Suppressor macrophage (primary cell): ENCODE results near the gene PRKCE.
A peak's percentile ranks its signal among the peaks of the same experiment; 100 is the strongest.
"Not testable (repeated sequence)": the region's sequence is repeated elsewhere in the genome, so short reads cannot be mapped to it uniquely, and the experiment has no call there.

ENCODE experiments used
- DNase-seq, 4 experiments: peaks; one replicate each; pipeline ENCODE4 v3.0.0-alpha.2; 2020 to 2022

Gene PRKCE

GRCh38 chr2:45699032-45699658 is 47.7 kb downstream of the PRKCE start:
- DNase-seq: peak in 3 of 4 experiments; percentile 19 to 60 (median 39)

- DNase-seq: peak; percentile 10 to 52 (median 40)
These were observed 49.0 kb downstream of the PRKCE start for GRCh38 chr2:45700407-45701013.

GRCh38 chr2:45705233-45705632 is 53.8 kb downstream of the PRKCE start:
- DNase-seq: no peak

- no peak for DNase-seq
These were observed 54.6 kb downstream of the PRKCE start for GRCh38 chr2:45706033-45706432.

GRCh38 chr2:45707006-45707405 is 55.5 kb downstream of the PRKCE start:
- no peak for DNase-seq

- DNase-seq: no peak
These were observed 56.2 kb downstream of the PRKCE start for GRCh38 chr2:45707661-45708060.

GRCh38 chr2:45708501-45708900 is 57.0 kb downstream of the PRKCE start:
- no peak for DNase-seq

GRCh38 chr2:45709137-45709536 is 57.7 kb downstream of the PRKCE start:
- DNase-seq: no peak

- no peak for DNase-seq
These were observed 59.0 kb downstream of the PRKCE start for GRCh38 chr2:45710468-45710867.

GRCh38 chr2:45711224-45711623 is 59.7 kb downstream of the PRKCE start:
- DNase-seq: no peak

GRCh38 chr2:45712570-45712969 is 61.1 kb downstream of the PRKCE start:
- DNase-seq: no peak

GRCh38 chr2:45713136-45713535 is 61.7 kb downstream of the PRKCE start:
- DNase-seq: no peak

- no peak for DNase-seq
These were observed 62.1 kb downstream of the PRKCE start for GRCh38 chr2:45713591-45713990.

- DNase-seq: no peak
These were observed 63.2 kb downstream of the PRKCE start for GRCh38 chr2:45714679-45715078.

- DNase-seq: no peak
These were observed 64.3 kb downstream of the PRKCE start for GRCh38 chr2:45715601-45716379.

GRCh38 chr2:45716432-45716831 is 65.0 kb downstream of the PRKCE start:
- DNase-seq: not testable (repeated sequence)

- peak in 1 of 4 experiments; percentile 24 for DNase-seq
These were observed 65.4 kb downstream of the PRKCE start for GRCh38 chr2:45716915-45717314.

- no peak for DNase-seq
These were observed 68.7 kb downstream of the PRKCE start for GRCh38 chr2:45720210-45720609.

GRCh38 chr2:45721150-45721549 is 69.7 kb downstream of the PRKCE start:
- peak; percentile 29 to 72 (median 62) for DNase-seq

GRCh38 chr2:45722477-45722876 is 71.0 kb downstream of the PRKCE start:
- DNase-seq: no peak

- DNase-seq: no peak
These were observed 72.4 kb downstream of the PRKCE start for GRCh38 chr2:45723857-45724256.

GRCh38 chr2:45724335-45724734 is 72.9 kb downstream of the PRKCE start:
- DNase-seq: peak in 3 of 4 experiments; percentile 28 to 45 (median 32)

GRCh38 chr2:45725731-45726130 is 74.3 kb downstream of the PRKCE start:
- DNase-seq: peak; percentile 9 to 50 (median 36)

- peak in 3 of 4 experiments; percentile 17 to 19 (median 19) for DNase-seq
These were observed 74.7 kb downstream of the PRKCE start for GRCh38 chr2:45726188-45726587.
